Esophagus (tissue), 2 donors: Measurements from ENCODE around the gene NOP53. TPM values are rescaled to one million over a fixed set of nuclear protein-coding genes. Genes with fewer than 3 reads are reported as not detected.
"Not testable (repeated sequence)": the region's sequence is repeated elsewhere in the genome, so short reads cannot be mapped to it uniquely, and the experiment has no call there.

Source experiments
- H3K27ac ChIP-seq, 2 donors: one replicate each; pipeline ENCODE4 v1.5.1; 2013; ENCODE audit warnings: low read depth in 2 of 2, mild to moderate bottlenecking in 2 of 2, inconsistent platforms in 1 of 2, low read length in 1 of 2, moderate library complexity in 1 of 2
- H3K27me3 ChIP-seq, 2 donors: one replicate each; pipeline ENCODE4 v1.6.1; 2013; ENCODE audit warnings: low read length in 2 of 2, control low read depth in 1 of 2, mild to moderate bottlenecking in 1 of 2; ENCODE audit not compliant: insufficient read depth in 2 of 2, control insufficient read depth in 1 of 2
- H3K36me3 ChIP-seq, 2 donors: one replicate each; pipeline ENCODE4 v1.6.1; 2013; ENCODE audit warnings: low read length in 1 of 2; ENCODE audit not compliant: control insufficient read depth in 2 of 2, insufficient read depth in 2 of 2
- H3K4me1 ChIP-seq, 2 donors: one replicate each; pipeline ENCODE4 v1.6.1; 2013; ENCODE audit warnings: low read length in 1 of 2; ENCODE audit not compliant: control insufficient read depth in 2 of 2, insufficient read depth in 2 of 2
- H3K4me3 ChIP-seq, 2 donors: one replicate each; pipeline ENCODE4 v1.5.1; 2013; ENCODE audit warnings: low read length in 2 of 2, mild to moderate bottlenecking in 2 of 2, low read depth in 1 of 2, moderate library complexity in 1 of 2
- H3K9me3 ChIP-seq, 2 donors: one replicate each; pipeline ENCODE4 v1.6.1; 2013; ENCODE audit warnings: mild to moderate bottlenecking in 2 of 2, low read depth in 1 of 2, low read length in 1 of 2, moderate library complexity in 1 of 2; ENCODE audit not compliant: control insufficient read depth in 2 of 2, insufficient read depth in 1 of 2
- WGBS, 2 donors: extraction: QIAGEN DNeasy Blood & Tissue Kit; methylation state at CpG; one replicate each; pipeline ENCODE4 v1.1.7; 2013; 5-methylcytosine and 5-hydroxymethylcytosine counted together
- polyA plus RNA-seq, 2 donors: library from polyadenylated mRNA; stranded (reverse); fragments of 200-250 nt; gene quantifications; one replicate each; pipeline ENCODE4 v1.2.3, GENCODE V29; 2013
- donor health status: healthy with polysubstance abuse.
- donor health status: Bipolar disorder and iron deficiency.

Gene NOP53
- polyA plus RNA-seq, 2 donors, result 245 to 253 TPM

DNA sequence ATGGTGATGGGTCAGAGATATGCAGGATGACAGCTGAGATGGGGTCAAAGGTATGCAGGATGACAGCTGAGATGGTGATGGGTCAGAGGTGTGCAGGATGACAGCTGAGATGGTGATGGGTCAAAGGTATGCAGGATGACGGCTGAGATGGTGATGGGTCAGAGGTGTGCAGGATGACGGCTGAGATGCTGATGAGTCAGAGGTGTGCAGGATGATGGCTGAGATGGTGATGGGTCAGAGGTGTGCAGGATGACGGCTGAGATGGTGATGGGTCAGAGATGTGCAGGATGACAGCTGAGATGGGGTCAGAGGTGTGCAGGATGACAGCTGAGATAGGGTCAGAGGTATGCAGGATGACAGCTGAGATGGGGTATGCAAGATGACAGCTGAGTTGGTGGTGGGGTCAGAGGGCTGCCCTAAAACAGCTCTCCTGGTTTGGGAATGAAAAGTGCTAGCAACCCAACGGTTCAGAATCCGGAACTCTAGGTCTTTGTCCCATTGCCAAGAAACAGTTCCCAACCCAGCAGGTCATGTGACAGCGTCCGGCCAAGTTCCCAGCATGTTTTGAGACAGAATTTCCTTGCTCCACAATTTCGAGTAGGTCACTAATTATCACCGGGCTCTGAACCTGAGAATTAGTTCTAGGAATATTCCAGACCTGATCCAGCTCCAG, 36.4 kb downstream of the NOP53 start:
- peaks cover 3 to 34% of the 10 kb centered on the region in 2 donors for H3K36me3 ChIP-seq
- peaks cover 0 to 3% of the 10 kb centered on the region in 2 donors for H3K9me3 ChIP-seq
- peak overlapping the region in 1 of 2 donors; percentile 24 for H3K27ac ChIP-seq
- peaks cover 5 to 15% of the 10 kb centered on the region in 2 donors for H3K4me1 ChIP-seq
- no peak overlapping the region for H3K4me3 ChIP-seq
- H3K27me3 ChIP-seq, result no peaks in the 10 kb centered on the region
- WGBS, 2 donors, result 38% methylated on average over 9 of the region's 9 CpGs

DNA sequence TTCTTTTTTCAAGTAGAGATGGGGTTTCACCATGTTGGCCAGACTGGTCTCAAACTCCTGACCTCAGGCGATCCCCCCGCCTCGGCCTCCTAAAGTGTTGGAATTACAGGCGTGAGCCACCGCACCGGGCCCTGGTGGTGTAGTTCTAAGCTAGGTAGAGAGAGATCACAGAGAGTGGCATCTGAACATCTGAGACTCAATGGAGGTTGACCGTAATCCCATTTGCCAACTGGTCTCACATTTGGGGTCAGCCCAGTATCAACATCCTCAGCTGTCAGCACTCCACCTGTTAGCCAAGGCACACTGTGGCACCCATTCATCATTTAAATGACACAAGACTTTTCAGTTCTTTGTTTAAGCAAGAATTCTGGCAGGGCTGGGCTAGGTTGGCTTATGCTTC, 41.2 kb downstream of the NOP53 start:
- H3K27ac ChIP-seq, result no peak overlapping the region
- peaks cover 0 to 2% of the 10 kb centered on the region in 2 donors for H3K4me1 ChIP-seq
- no peak overlapping the region for H3K4me3 ChIP-seq
- H3K27me3 ChIP-seq, result no peaks in the 10 kb centered on the region
- peaks cover 3 to 23% of the 10 kb centered on the region in 2 donors for H3K36me3 ChIP-seq
- WGBS, 2 donors, result 84 to 91% methylated on average over 7 of the region's 7 CpGs
- peaks cover 0 to under 1% of the 10 kb centered on the region in 2 donors for H3K9me3 ChIP-seq

DNA sequence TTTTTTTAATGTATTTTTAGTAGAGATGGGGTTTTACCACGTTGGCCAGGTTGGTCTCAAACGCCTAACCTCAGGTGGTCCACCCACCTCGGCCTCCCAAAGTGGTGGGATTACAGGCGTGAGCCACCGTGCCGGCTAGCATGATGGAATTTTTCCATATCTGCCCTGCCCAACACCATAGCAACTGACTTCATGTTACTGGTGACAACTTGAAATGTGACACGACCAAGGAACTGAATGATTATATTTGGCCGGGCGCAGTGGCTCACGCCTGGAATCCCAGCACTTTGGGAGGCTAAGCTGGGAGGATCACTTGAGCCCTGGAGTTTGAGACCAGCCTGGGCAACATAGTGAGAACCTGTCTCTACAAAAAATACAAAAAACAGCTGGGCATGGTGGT, 42.0 kb downstream of the NOP53 start:
- H3K4me3 ChIP-seq, H3K4me1 ChIP-seq, H3K27ac ChIP-seq, H3K27me3 ChIP-seq, H3K9me3 ChIP-seq: not testable (repeated sequence)
- H3K36me3 ChIP-seq, result peaks cover 3 to 16% of the 10 kb centered on the region in 2 donors
- WGBS, 2 donors, result 77 to 78% methylated on average over 10 of the region's 10 CpGs

DNA sequence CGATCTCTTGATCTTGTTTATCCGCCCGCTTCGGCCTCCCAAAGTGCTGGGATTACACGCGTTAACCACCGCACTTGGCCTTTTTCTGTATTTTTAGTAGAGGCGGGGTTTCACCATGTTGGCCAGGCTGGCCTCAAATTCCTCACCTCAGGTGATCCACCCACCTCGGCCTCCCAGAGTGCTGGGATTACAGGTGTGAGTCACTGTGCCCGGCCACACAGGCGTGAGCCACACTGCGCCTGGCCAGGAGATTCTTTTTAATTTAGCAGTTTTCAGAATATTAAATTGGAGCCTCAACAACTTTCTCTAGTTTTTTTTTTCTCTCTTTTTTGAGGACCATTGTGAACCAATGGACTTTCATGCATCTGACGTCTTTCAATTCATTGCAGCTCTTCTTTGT, 44.5 kb downstream of the NOP53 start:
- H3K4me3 ChIP-seq, H3K9me3 ChIP-seq, H3K27me3 ChIP-seq, H3K27ac ChIP-seq, H3K4me1 ChIP-seq, H3K36me3 ChIP-seq: not testable (repeated sequence)
- WGBS, 2 donors, result 73 to 77% methylated on average over 13 of the region's 13 CpGs

DNA sequence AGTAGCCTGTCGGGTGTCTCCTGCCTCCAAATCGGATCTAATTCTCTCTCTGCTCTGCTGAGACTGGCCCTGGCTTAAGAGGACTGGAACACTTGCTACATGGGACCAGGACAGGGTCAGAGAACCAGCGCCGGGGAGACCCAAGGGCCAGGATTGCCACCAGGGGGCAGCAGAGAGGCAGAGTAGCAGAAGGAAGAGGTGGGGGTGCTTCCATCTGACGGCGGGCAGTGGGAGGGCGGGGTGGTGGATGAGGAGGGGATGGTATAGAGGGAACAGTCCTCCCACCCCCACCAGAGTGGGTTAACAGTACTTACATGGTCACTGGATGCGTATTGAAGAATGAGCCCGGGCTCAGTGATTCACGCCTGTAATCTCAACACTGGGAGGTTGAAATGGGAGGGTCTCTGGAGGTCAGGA, 45.1 kb downstream of the NOP53 start:
- Histone ChIP-seq H3K27ac (no peak overlapping the region), H3K4me1 (no peaks in the 10 kb centered on the region), H3K4me3 (no peak overlapping the region), H3K9me3 (no peaks in the 10 kb centered on the region), H3K27me3 (no peaks in the 10 kb centered on the region), H3K36me3 (peaks cover 0 to 6% of the 10 kb centered on the region in 2 donors)
- WGBS, 2 donors, result 11 to 15% methylated on average over 10 of the region's 10 CpGs

DNA sequence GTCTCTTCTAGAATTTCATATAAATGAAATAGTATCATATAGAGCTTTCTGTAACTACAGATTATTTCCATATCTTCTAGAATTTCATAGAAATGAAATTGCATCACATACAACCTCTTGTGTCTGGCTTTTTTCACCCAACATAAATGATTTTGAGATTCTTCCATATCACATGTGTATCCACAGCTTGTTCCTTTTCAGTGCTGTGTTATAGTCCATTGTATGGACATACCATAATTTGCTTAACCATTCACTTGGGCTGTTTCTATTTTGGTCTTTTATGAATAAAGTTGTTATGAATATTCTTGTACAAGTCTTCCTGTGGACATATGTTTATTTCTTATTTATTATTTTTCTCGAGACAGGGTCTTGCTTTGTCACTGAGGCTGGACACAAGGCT, 47.3 kb downstream of the NOP53 start:
- H3K36me3 ChIP-seq, result no peaks in the 10 kb centered on the region
- H3K27ac ChIP-seq, result no peak overlapping the region
- no peaks in the 10 kb centered on the region for H3K4me1 ChIP-seq
- H3K9me3 ChIP-seq, result no peaks in the 10 kb centered on the region
- no peak overlapping the region for H3K4me3 ChIP-seq
- H3K27me3 ChIP-seq, result no peaks in the 10 kb centered on the region
- 95 to 97% methylated on average over 1 of the region's 1 CpG for WGBS, 2 donors

DNA sequence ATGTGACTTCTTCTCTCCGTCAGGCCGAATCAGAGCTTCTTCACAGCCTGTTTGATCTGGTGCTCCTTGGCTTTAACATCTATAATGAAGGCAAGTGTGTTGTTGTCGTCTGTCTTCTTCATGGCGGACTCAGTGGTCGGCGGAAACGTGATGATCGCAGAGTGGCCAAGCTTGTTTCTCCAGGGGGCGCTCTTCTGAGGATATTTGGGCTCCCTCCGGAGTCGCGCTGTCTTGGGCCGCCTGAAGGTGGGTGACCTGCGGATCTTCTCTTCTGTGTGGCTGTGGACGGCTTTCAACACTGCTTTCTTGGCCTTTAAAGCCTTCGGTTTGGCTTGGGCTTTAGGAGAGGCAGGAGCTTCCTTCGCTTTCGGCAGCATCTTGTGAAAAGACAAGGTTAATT, 49.2 kb downstream of the NOP53 start:
- H3K9me3 ChIP-seq, result no peaks in the 10 kb centered on the region
- no peak overlapping the region for H3K4me3 ChIP-seq
- no peak overlapping the region for H3K27ac ChIP-seq
- WGBS, 2 donors, result 82 to 84% methylated on average over 18 of the region's 18 CpGs
- no peaks in the 10 kb centered on the region for H3K27me3 ChIP-seq
- no peaks in the 10 kb centered on the region for H3K36me3 ChIP-seq
- H3K4me1 ChIP-seq, result no peaks in the 10 kb centered on the region

DNA sequence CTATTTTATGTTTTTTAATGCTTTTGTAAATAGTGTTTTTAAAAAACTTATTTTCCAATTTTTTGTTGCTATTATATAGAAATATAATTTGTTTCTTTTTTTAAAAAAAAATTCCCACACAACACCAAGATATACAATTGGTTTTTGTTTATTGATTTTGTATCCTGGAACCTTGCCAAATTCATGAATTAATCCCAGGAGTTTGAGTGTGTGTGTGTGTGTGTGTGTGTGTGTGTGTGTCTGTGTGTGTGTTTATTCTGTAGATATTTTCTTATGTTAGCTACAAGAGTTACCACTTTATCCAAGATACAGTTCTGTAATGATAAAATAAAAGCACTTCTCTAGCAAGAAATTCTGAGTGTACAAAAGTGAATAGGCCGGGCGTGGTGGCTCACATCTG, 51.4 kb downstream of the NOP53 start:
- peaks cover 0 to 2% of the 10 kb centered on the region in 2 donors for H3K9me3 ChIP-seq
- H3K27ac ChIP-seq, result no peak overlapping the region
- H3K36me3 ChIP-seq, result no peaks in the 10 kb centered on the region
- 67 to 71% methylated on average over 2 of the region's 2 CpGs for WGBS, 2 donors
- no peak overlapping the region for H3K4me3 ChIP-seq
- H3K27me3 ChIP-seq, result no peaks in the 10 kb centered on the region
- no peaks in the 10 kb centered on the region for H3K4me1 ChIP-seq

DNA sequence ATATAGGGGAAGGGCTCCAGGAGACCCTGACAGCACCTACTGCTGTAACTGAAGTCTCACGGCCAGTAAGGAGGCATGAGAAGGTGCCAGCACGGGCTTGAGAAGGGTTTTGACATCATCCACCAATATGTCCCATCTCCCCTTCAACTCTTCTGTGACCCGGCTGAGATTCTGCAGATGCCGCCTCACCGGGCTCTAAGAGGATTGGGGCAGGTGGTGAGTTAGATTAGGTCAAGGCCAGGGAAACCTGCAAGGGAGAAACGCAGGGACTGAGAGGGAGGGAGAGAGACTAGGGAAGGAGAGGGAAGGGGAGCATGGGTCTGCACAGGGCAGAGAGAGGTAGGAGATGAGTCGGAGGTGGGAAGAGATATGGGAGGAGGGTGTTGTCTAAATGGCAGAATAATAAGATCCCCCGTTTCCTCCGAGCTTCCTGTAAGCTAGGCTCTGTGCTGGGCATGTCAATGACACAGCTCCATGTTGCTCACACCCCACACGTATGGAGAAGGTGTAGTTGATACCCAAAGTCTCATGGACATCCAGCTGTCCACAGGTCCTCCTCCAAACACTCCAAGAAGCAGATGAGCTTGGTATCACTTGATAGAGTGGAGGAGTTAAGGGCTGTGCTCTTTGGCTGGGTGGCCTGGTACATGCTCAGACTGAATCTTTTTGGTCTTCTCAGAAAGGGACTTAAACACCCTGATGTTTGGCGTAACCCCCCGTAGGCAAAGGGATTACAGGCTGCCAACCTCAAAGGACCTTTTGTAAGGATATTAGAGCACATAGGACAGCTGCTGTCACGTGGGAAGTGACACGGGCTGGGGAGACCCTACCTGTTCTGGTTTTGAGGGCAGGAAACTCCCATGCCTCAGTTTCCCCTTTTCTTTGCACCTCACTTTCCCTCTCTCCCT, 52.9 kb downstream of the NOP53 start:
- Histone ChIP-seq H3K27ac (no peak overlapping the region), H3K4me3 (no peak overlapping the region), H3K27me3 (no peaks in the 10 kb centered on the region), H3K36me3 (no peaks in the 10 kb centered on the region), H3K4me1 (no peaks in the 10 kb centered on the region), H3K9me3 (peaks cover 0 to 2% of the 10 kb centered on the region in 2 donors)
- WGBS, 2 donors, result 60 to 64% methylated on average over 14 of the region's 14 CpGs
